ENCODE data around the gene DNM1L.

DNA sequence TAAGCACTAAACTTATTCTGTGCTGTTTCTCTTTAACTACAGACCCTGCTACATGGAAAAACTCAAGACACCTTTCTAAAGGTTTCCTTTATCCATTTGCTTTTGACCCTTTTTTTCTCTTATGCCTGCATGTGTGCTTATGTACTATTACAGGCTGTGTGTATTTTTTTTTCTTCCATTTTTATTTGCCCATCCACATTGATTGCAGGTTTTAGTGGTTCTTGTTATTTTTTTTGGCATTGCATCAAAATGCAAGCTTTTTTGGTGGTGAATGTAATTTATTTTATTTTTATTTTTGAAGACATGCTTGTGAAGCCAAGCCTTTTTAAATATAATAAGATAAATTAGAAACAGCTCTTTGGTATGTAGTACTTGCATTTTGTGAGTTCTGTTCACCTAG is 26.7 kb downstream of the DNM1L start:
- TF ChIP-seq, protein P1, sequence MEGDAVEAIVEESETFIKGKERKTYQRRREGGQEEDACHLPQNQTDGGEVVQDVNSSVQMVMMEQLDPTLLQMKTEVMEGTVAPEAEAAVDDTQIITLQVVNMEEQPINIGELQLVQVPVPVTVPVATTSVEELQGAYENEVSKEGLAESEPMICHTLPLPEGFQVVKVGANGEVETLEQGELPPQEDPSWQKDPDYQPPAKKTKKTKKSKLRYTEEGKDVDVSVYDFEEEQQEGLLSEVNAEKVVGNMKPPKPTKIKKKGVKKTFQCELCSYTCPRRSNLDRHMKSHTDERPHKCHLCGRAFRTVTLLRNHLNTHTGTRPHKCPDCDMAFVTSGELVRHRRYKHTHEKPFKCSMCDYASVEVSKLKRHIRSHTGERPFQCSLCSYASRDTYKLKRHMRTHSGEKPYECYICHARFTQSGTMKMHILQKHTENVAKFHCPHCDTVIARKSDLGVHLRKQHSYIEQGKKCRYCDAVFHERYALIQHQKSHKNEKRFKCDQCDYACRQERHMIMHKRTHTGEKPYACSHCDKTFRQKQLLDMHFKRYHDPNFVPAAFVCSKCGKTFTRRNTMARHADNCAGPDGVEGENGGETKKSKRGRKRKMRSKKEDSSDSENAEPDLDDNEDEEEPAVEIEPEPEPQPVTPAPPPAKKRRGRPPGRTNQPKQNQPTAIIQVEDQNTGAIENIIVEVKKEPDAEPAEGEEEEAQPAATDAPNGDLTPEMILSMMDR (IDR thresholded peaks at IDR 0.05) = no peak
- no peak for TF ChIP-seq POLR2AphosphoS5 (IDR thresholded peaks at IDR 0.05)

Measured in esophagus muscularis mucosa (tissue), 3 donors.